Cardiac septum (tissue), 1 donor: Measurements from ENCODE around the gene CD84. TPM values are rescaled to one million over a fixed set of nuclear protein-coding genes. Genes with fewer than 3 reads are reported as not detected.
"Not testable (repeated sequence)": the region's sequence is repeated elsewhere in the genome, so short reads cannot be mapped to it uniquely, and the experiment has no call there.

ENCODE experiments used
- DNase-seq: peaks from one replicate; pipeline ENCODE4 v3.0.0-alpha.2; 2020; ENCODE audit warnings: low spot score
- intact Hi-C: fragments of 100-400 bp; cut with DNase I; formaldehyde crosslinking; loops from one replicate; pipeline ENCODE4 v1.14.0; 2022
- long read RNA-seq: library from polyadenylated mRNA; unstranded; transcript quantifications from one replicate; pipeline ENCODE4 v2.0.0, GENCODE V29; 2021
- total RNA-seq: library from RNA; stranded (reverse); fragmentation: NEBNext Ultra II Directional; extraction: Animal tissue kit (Norgen Biotek cat#: 25700); gene quantifications from one replicate; pipeline ENCODE4 v1.2.1, GENCODE V29; 2021
- donor health status: DM: no; HTN: no; CAD: no.

Gene CD84
- 2.4 TPM for total RNA-seq
- long read RNA-seq, result 0 reads

- no peak for DNase-seq
- intact Hi-C loops, result no loop called here
Observed at GRCh38 chr1:160579216-160579701, at the start of gene CD84. CD84 (minus strand) TSS chr1:160579496; CDS start chr1:160579437, 59 bp downstream.

- no peak for DNase-seq
- intact Hi-C loops, result no loop called here
Observed at GRCh38 chr1:160628799-160629263, 49.5 kb upstream of the CD84 start.

- intact Hi-C loops, DNase-seq: not testable (repeated sequence)
Observed at GRCh38 chr1:160627677-160628289, 48.5 kb upstream of the CD84 start.

GRCh38 chr1:160626509-160627342, 47.4 kb upstream of the CD84 start:
- no peak for DNase-seq
- intact Hi-C loops, result no loop called here

- no peak for DNase-seq
Observed at GRCh38 chr1:160625725-160626498, 46.6 kb upstream of the CD84 start.

GRCh38 chr1:160625321-160625720, 46.0 kb upstream of the CD84 start:
- DNase-seq, result no peak
- intact Hi-C loops, result no loop called here

More at GRCh38 chr1:160625725-160626498, 46.6 kb upstream of the CD84 start:
- intact Hi-C loops, result no loop called here

- intact Hi-C loops, result no loop called here
Observed at GRCh38 chr1:160624464-160624863, 45.2 kb upstream of the CD84 start.

GRCh38 chr1:160623862-160624261, 44.6 kb upstream of the CD84 start:
- intact Hi-C loops, result no loop called here
- DNase-seq, result no peak

More at GRCh38 chr1:160624464-160624863, 45.2 kb upstream of the CD84 start:
- no peak for DNase-seq

- DNase-seq, result no peak
- intact Hi-C loops, result no loop called here
Observed at GRCh38 chr1:160623227-160623633, 43.9 kb upstream of the CD84 start.

- intact Hi-C loops, result no loop called here
Observed at GRCh38 chr1:160622501-160623226, 43.4 kb upstream of the CD84 start.

GRCh38 chr1:160621633-160622413, 42.5 kb upstream of the CD84 start:
- DNase-seq, result no peak
- intact Hi-C loops, result no loop called here

More at GRCh38 chr1:160622501-160623226, 43.4 kb upstream of the CD84 start:
- no peak for DNase-seq

GRCh38 chr1:160620942-160621632, 41.8 kb upstream of the CD84 start:
- DNase-seq, result no peak
- intact Hi-C loops, result no loop called here

GRCh38 chr1:160619742-160620277, 40.5 kb upstream of the CD84 start:
- intact Hi-C loops, result no loop called here
- DNase-seq, result no peak

GRCh38 chr1:160618763-160619274, 39.5 kb upstream of the CD84 start:
- DNase-seq, result no peak
- intact Hi-C loops, result no loop called here

- intact Hi-C loops, result no loop called here
- no peak for DNase-seq
Observed at GRCh38 chr1:160618327-160618726, 39.0 kb upstream of the CD84 start.

- intact Hi-C loops, result no loop called here
- DNase-seq, result no peak
Observed at GRCh38 chr1:160615660-160616059, 36.4 kb upstream of the CD84 start.

- no peak for DNase-seq
- intact Hi-C loops, result no loop called here
Observed at GRCh38 chr1:160614410-160614809, 35.1 kb upstream of the CD84 start.
